NCI-H2171 treated with DMSO at 0.1 percent for 48 hours (cell line): ENCODE data around the gene NUTF2.

Source experiments
- DNase-seq: peaks from one replicate; lab custom pipeline; 2025; lab: John Stamatoyannopoulos, UW

NUTF2 gene

DNA sequence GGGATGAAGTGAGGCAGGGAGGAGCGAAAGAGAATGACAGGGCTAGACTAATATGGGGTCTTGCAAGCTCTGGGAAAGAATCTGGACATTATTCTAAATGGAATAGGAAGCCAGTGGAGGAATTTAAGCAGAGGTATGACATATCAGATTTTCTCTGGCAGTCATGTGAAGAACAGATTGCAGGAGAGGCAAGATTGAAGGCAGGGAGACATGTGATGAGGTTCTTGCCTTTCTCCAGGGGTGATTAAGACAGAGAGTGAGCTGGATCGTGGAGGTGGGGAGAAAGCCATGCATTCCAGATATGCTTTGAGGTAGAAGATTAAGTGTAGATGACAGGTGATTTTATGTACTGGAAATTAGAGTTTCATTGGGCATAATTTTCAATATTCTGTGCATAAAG, 8.9 kb upstream of the NUTF2 start:
- DNase-seq, result no peak

DNA sequence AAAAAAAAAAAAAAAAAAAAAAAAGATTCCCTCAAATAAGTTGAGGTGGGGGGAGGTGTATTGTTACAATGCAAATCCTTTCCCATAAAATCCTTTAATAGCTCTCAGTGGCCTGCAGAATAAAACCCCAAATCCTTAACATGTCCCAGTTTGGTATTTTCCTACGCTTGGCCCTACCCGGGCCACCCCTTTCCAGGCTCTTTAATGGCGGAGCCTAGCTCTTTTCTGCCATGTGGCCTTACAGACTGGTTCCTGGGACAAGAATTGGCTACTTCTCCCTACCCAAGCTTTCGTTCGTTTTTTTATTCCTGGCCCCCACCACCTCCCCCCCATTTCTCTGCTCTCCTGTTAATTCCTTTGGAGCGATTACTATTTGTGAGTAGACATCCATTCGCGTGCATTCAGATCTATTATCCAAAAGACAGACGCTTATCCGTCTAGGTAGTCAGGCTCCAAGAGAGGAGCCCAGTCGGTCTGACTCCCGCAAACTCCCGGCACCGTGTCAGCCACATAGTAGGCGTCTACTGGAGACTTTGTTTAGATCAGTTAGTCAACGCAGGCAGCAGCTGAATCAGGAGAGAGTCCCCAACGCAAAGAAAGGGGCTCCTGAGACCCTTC, 5.4 kb upstream of the NUTF2 start:
- no peak for DNase-seq

DNA sequence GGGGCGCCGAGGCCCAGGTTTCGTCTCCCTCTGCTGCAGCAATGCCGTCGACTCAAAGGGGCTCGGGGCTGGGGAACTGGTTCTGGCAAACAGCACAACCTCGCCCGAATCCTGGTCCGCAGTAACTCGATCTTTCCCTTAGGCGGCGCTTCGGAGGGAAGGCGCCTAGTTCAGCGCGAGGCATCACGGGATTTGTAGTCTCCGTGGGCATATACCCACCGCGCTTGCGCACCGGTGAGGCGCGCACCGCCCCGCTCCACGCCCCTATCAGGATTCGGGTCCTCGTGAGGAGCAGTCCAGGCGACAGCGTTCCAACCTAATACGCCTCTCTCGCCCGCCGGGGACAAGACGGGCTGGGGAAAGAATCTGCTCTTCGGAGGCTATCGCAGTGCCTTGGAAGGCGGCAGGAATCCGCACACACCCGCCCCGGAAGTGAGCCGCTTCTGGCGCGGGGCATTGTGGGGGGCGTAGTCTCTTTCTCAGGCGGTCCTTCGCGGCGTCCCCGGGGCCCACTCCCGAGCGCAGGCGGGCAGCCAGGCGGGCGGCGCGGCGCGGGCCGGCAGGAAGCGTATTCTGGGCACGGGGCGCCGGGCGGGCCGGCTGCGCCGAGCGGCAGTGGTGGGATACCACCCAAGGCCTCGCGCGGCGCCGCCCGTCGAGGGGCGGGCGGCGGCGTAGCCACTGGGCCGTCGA, 4.8 kb upstream of the NUTF2 start, which contains the start of gene THAP11:
TSS of gene THAP11 (plus strand) at position 505 of the 693 bp plus-strand sequence. CDS start 235 bp downstream, outside the sequence.
- peak; percentile 98 for DNase-seq

DNA sequence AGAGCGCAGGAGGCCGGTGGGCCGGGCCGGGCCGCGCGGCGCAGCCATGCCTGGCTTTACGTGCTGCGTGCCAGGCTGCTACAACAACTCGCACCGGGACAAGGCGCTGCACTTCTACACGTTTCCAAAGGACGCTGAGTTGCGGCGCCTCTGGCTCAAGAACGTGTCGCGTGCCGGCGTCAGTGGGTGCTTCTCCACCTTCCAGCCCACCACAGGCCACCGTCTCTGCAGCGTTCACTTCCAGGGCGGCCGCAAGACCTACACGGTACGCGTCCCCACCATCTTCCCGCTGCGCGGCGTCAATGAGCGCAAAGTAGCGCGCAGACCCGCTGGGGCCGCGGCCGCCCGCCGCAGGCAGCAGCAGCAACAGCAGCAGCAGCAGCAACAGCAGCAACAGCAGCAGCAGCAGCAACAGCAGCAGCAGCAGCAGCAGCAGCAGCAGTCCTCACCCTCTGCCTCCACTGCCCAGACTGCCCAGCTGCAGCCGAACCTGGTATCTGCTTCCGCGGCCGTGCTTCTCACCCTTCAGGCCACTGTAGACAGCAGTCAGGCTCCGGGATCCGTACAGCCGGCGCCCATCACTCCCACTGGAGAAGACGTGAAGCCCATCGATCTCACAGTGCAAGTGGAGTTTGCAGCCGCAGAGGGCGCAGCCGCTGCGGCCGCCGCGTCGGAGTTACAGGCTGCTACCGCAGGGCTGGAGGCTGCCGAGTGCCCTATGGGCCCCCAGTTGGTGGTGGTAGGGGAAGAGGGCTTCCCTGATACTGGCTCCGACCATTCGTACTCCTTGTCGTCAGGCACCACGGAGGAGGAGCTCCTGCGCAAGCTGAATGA, 4.0 kb upstream of the NUTF2 start:
- DNase-seq, result peak; percentile 58

DNA sequence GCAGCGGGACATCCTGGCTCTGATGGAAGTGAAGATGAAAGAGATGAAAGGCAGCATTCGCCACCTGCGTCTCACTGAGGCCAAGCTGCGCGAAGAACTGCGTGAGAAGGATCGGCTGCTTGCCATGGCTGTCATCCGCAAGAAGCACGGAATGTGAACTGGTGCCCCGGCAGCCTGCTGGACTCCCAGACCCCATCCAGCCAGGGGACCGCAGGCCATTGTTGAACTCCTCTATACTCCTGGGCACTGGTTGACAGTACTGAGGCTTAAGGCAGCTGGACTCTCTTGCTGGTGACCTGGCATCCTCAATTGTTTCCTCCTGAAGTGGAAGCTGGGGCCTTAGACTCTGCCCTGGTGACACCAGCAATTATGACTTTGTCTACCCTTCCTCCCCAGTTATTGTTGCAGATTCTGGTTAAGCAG, 3.4 kb upstream of the NUTF2 start:
- DNase-seq, result no peak

DNA sequence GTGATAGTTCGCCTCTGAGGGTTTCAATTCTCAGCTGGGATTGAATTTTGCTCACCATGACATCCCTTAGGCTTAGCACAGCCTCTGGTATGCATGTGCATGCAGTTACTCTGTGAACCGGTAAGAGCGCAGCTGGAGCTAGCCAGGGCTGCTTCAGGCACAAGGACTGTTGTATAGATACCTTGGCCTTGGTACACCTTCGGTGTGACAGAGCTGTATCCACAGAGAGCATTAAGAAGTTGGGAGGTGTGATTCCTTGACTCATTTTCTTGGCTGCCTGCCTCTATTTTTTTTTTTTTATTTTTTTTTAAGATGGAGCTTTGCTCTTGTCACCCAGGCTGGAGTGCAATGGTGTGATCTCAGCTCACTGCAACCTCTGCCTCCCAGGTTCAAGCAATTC, 2.2 kb upstream of the NUTF2 start:
- no peak for DNase-seq

DNA sequence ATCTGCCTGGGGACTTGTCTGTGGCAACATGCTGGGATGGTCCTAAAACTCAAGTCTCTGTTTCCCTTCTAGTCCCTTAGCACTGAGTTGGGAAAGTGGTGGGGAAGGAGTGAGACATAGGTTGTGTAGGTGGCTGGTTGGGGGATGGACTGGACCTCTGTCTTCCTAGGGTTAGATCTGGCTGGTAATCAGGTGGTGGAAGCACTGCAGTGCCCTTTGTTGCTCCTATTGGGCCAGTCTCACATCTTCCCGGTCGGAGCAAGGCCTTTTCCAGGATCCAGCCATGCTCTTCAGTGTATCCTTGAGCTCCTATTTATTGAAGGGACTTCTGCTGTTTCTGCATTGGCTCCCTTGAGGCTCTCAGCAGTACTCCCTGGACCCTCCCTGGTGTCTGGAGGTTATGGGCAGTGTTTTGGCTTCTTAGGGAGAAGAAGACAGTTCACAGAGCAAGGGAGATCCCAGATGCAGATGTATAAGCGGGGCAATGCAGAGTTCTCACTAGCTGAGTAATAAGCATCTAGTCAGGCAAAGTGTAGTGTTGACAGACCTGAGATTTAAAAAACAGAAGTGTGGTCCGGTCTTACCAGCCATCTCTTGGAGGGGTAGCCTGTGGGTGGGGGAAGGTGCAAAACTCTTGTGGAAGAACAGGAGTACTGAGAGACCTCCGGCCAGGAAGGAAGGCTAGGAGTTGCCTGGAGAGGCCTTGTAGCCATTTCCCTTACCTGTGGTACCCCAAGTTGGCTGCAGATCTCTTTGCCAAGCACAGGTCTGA, 1.3 kb upstream of the NUTF2 start:
- peak; percentile 6 for DNase-seq

DNA sequence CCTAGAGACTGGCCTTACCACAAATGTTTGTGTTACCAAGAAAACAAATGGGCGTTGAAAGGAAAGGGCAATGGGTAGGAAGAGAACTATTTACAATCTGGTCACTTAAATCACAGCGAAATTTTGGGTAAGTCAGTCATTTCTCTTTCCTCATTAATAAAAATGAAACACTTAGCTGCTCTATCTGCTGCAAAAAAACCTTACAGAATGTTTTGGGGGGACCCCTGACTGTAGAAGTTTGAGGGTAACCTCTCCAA, 742 bp upstream of the NUTF2 start:
- DNase-seq, result no peak

DNA sequence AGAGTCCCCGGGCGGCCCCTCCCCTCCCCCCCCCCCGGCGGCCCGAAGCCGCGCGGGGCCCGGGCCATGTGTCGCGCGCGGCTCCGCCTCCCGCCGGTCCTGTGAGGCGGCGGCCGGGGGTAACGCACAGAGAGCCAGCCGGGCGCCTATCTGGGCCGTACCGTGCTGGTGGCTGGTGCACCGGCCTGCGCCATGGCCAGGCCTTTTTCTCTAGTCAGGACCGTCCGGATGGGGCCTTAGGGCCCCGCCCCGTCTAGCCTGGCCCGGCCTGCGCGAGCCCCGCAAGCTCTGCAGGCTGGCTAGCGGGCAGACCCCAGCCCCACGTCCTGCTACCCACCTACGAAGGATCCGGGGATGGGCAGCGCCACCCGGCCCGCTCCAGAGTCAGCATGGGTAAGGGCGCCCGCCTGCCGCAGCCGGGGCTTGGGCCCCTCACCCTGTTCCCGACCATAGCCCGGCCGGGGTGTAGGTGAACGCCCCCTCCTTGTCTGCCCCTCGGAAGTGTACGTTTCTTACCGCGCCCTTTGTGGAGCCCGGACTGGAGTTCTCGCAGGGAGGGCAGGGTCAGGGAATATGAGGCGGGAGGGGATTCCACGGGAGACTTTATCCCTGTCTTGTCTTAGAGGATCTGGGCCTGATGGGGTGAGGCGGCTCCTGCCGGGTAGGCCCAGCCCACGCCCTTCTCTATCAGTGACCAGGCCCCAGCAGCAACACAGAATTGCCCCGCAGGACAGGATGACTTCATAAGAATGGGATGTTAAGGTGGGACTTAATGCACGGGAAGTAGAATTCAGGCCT, 530 bp downstream of the NUTF2 start, which contains the start of gene CENPT:
TSS of gene CENPT (minus strand) at position 630 of the 798 bp plus-strand sequence. CDS start 13,834 bp downstream, outside the sequence.
- no peak for DNase-seq

DNA sequence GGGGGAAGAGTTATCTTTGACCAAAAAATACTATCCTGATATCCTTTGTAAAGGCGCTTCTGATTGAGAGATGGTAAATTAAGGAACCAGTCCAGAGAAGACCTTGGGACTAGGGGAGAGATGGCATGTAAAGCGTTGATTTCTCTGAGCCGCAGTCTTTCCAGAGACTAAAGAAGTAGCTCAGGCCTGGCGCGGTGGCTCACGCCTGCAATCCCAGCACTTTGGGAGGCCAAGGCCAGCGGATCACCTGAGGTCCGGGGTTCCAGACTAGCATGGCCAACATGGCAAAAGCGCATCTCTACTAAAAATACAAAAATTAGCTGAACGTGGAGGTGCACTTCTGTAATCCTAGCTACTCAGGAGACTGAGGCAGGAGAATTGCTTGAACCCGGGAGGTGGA, 1.4 kb downstream of the NUTF2 start:
- no peak for DNase-seq

DNA sequence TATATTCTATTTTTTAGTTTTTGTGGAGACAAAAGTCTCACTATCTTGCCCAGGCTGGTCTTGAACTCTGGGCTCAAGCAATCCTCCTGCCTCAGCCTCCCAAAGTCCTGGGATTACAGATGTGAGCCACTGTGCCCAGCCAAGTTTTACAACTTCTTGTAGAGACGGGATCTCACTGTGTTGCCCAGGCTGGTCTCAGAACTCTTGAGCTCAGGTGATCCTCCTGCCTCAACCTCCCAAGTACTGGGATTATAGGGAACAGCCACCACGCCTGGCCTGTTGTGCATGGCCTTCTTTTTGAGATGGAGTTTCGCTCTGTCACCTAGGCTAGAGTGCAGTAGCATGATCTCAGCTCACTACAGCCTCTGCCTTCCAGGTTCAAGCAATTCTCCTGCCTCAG, 6.9 kb downstream of the NUTF2 start:
- DNase-seq, result no peak

DNA sequence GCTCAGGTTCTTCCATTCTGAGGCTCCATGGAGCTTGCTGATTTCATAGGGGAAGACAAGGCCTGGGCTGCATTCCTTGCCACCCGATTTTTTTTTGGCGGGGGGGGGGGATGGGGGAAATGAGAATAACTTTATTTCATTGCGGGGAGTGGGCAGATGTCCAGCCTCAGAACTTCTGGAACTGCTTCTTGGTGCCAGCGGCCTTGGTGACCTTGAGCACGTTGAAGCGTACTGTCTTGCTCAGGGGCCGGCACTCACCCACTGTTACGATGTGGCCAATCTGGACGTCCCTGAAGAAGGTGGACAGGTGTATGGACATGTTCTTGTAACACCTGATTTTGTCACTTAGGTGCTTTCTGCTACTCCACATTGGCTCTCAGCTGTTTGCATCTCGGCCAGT, 9.1 kb downstream of the NUTF2 start:
- DNase-seq, result no peak

DNA sequence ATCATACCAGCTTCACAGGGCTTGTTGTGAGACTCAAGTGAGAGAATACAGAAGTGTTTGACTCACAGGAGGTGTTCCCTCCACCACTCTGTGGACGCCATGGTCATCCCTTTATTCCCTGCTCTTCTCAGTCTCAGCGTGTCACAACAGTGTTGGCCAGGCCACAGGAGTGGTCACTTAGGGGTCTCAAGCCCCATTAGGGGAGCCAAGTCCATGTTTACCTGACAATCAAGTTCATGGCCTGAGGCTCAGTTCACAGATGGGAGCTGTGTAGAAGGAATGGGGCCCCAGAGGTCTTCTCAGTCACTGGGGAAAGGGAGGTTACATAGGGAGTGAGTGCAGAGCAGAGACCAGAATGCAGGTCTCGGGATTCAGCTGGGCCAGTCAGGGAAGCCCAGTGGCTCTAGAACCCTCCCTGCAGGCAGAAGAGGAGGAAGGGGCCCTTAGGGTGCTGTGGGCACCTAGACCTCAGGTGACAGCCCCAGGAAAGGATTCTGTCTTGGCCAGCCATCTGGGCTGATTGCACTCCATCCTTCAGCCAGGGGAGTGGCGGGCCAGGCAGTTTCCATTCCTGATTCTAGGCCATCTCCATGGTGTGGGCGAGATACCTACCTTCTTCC, 10.3 kb downstream of the NUTF2 start:
- DNase-seq, result no peak

DNA sequence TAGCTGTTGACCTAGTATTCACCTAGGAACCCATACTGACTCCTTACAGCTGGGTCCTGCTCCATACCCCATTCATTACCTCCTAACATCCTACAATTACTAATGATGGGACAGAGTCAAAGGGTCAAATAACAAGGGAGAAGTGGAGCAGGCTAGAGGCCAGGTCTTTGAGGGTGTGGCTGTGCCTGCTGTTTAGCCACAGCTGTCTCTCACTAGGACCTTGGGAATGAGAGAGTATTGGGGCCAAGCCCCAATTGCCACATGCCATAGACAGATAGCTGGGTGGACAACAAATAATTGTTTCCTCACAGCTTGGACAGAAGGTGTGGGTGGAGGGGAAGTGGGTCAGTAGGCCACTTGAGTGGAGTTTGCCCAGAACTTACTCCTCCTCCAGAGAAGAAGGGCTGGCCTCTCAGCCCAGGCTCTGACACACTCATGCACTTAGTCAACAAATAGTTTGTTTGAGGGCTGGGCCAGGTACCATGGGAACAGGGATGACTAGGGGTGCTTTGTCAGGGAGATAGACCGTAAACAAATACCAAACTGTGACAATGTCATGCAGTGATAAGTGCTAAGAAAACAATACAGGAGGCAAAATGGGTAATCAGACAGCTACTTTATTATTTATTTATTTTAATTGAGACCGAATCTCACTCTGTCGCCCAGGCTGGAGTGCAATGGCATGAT, 11.0 kb downstream of the NUTF2 start:
- no peak for DNase-seq

DNA sequence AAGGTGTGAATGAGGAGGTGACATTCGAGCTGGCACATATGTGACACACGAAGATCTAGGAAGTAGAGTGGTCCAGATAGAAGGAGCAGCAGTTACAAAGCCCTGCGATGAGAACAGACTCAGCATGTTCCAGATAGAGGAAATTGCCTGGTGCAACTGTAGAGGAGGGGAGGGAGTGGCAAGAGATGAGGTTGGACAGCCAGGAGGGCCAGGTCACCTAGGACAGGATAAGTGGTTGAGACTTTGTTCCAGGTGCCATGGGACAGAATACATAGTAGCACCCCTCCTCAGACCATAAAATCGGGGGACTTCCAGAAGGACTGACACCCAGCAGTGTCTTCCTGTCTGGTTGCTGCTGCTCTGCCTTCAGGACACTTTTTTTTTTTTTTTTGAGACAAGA, 11.8 kb downstream of the NUTF2 start:
- no peak for DNase-seq

DNA sequence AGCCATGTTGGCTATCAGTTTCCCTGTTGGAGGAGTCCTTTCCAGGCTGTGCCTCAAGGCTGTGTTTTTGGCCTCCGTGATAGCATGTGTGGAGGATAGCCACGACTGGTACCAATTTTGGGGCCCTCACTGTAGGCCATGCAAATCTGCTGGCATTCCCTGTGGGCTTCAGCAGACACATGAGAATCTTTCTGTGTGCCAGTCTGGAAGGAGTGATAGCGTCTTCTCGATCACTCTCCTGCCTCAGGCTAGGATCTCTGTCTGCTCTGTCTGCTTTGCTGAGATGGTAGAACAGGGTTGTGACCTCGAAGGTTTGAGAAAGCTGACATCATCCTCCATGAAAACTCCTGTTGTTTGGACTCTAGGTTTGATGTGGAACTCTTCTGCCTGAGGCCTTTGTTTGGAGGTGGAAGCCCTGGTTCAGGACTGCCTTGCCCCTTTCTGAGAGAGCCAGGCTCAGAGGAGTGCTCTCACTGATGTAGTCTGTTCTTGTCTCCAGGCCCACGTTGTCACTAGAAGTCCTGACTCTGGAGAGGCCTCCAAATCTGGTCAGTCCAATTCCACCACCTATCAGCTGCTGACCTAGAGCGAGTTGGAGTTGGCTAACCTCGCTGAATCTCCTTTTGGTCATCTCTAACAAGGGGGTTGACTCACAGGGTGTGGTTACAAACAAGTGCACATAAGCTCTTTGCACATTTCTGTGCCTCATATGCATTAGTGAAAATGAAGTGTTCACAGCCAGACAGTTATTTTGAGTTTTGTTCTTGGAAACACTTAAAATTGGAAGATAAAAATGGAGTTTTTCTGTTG, 14.1 kb downstream of the NUTF2 start:
- DNase-seq, result no peak

DNA sequence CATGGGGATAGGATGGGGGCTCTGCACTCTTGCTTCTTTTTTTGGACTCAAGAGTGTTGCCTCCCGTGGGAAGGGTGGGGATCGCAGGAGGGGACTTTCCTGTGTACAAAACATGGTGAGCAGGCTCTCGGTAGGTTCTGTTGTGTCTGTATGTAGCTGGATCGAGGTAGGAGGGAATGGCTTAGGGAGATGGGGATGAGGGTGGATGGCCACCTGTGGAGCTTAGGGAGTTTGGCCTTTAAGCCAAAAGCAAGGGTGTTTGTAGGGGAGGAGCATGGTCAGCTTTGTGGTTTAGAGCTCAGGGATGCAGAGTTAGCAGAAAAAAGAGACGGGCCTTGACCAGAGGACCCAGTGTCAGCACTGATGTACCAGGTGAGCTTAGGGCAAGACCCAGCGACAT, 15.1 kb downstream of the NUTF2 start:
- no peak for DNase-seq

DNA sequence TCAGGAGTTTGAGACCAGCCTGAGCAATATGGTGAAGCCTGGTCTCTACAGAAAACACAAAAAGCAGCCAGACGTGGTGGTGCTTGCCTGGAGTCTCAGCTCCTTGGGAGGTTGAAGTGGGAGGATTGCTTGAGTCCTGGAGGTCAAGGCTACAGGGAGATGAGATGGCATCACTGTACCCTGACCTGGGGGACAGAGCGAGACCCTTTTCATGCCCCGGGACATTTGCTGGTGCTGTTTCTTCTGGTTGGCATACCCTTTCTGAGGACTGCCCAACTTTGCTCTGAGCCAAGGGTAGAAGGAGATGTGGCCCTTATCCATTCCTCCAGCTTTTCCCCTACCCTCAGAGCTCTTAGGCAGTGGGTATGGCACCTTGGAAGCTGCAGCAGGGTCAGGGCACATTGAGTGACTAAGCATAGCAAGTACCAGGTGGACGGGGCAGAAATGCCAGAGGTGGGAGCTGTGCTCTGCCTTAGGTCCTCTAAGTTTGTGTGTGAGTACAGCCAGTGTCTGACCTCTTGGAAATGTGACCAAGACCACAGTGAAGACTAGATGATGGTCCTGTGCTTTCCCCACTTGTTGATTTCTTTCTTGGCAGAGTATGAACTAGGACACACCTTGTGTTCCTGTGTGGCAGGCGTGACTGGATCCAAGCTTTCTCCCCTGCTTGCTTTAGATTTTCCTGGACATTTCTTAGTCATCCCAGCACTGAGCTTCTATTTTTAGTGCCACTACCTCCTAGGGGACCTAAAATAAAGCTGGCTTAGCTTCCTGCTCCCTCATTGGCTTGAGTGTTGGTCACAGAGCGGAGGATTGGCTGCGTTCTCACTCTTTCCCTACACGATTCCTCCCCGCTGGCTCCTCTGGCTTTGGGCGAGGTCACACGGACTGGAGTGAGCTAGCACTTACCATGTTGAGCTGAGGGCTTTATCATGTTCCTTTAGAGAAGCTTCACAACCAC, 16.2 kb downstream of the NUTF2 start:
- DNase-seq, result no peak
